MCF 10A (cell line): ENCODE data around the gene RPAP2. TPM values are rescaled to one million over a fixed set of nuclear protein-coding genes. Genes with fewer than 3 reads are reported as not detected.

ENCODE experiments used
- BruUV-seq: library from RNA; stranded (reverse); fragments of 400-500 nt; replicated peaks from 2 replicates; lab custom pipeline; 2021; lab: Mats Ljungman, UMichigan
- CTCF ChIA-PET: fragments of 300-600 bp; sonication (Branson Sonifier 250); formaldehyde crosslinking; extraction: SDS; loops from one replicate; lab custom pipeline; 2021; ENCODE audit warnings: antibody characterized with exemption, inconsistent platforms; lab: Yijun Ruan, JAX
- POLR2A ChIA-PET: fragments of 300-600, 350-650 bp; sonication (Branson Sonifier 250); formaldehyde crosslinking; extraction: SDS; loops from one replicate; lab custom pipeline; 2020; ENCODE audit warnings: antibody characterized with exemption, inconsistent platforms; lab: Yijun Ruan, JAX
- DNase-seq: peaks from one replicate; pipeline ENCODE4 v3.0.0-alpha.2; 2018; ENCODE audit not compliant: unreplicated experiment
- H3K27ac Mint-ChIP-seq: one replicate; pipeline ENCODE4 v1.8.0; 2022; ENCODE audit warnings: mild to moderate bottlenecking, low read depth, mixed read lengths; ENCODE audit not compliant: unreplicated experiment
- H3K27me3 Mint-ChIP-seq: one replicate; pipeline ENCODE4 v1.8.0; 2022; ENCODE audit warnings: mixed read lengths; ENCODE audit not compliant: insufficient read depth, unreplicated experiment
- H3K36me3 Mint-ChIP-seq: one replicate; pipeline ENCODE4 v1.8.0; 2022; ENCODE audit warnings: mild to moderate bottlenecking, moderate library complexity, mixed read lengths; ENCODE audit not compliant: insufficient read depth, unreplicated experiment
- H3K4me1 Mint-ChIP-seq: one replicate; pipeline ENCODE4 v1.8.0; 2022; ENCODE audit warnings: mixed read lengths; ENCODE audit not compliant: insufficient read depth, unreplicated experiment
- H3K4me3 Mint-ChIP-seq: one replicate; pipeline ENCODE4 v1.8.0; 2022; ENCODE audit warnings: mild to moderate bottlenecking, moderate library complexity, mixed read lengths; ENCODE audit not compliant: unreplicated experiment
- H3K9me3 Mint-ChIP-seq: one replicate; pipeline ENCODE4 v1.8.0; 2022; ENCODE audit warnings: mixed read lengths; ENCODE audit not compliant: unreplicated experiment
- CTCF ChIP-seq: fragments of 200-600 bp; IDR thresholded peaks from one replicate; pipeline ENCODE4 v1.8.0; 2022; ENCODE audit warnings: antibody characterized with exemption, mild to moderate bottlenecking; ENCODE audit not compliant: unreplicated experiment
- intact Hi-C: fragments of 100-400 bp; cut with micrococcal nuclease; formaldehyde crosslinking; loops from 2 replicates; pipeline ENCODE4 v1.14.1; 2022
- total RNA-seq: library from RNA; stranded (reverse); gene quantifications from 2 replicates; pipeline ENCODE4 v1.2.3, GENCODE V29; 2022

The RPAP2 gene
- total RNA-seq, 1 experiment from 2014 or later: 26.2 TPM

GRCh38 chr1:92333668-92334067, 34.8 kb downstream of the RPAP2 start:
- CTCF ChIA-PET: interaction anchor here (0.6 kb wide), 1 partner anchor 29 kb away, joined by 3 read pairs; no protein-coding TSS in a partner anchor
- intact Hi-C loops: no loop called here
- Mint-ChIP-seq H3K36me3 (peaks cover 48% of the 10 kb centered on the region), H3K9me3 (no peaks in the 10 kb centered on the region), H3K27ac (no peak overlapping the region), H3K27me3 (no peaks in the 10 kb centered on the region), H3K4me1 (peaks cover 13% of the 10 kb centered on the region), H3K4me3 (no peak overlapping the region)
- DNase-seq: no peak
- POLR2A ChIA-PET: interaction anchor here (0.6 to 1.3 kb wide), 2 partner anchors 33 to 837 kb away, joined by 3 read pairs; no protein-coding TSS in a partner anchor
- BruUV-seq: no TSS peak
- TF ChIP-seq CTCF: no peak

GRCh38 chr1:92340154-92340553, 41.3 kb downstream of the RPAP2 start:
- H3K4me1 Mint-ChIP-seq: peaks cover 9% of the 10 kb centered on the region
- no peak for DNase-seq
- no TSS peak for BruUV-seq
- H3K27ac Mint-ChIP-seq: no peak overlapping the region
- H3K36me3 Mint-ChIP-seq: peaks cover 43% of the 10 kb centered on the region
- intact Hi-C loops: no loop called here
- no peak for TF ChIP-seq CTCF
- H3K9me3 Mint-ChIP-seq: no peaks in the 10 kb centered on the region
- H3K4me3 Mint-ChIP-seq: no peak overlapping the region
- ChIA-PET POLR2A (interaction anchor here (0.9 kb wide), 1 partner anchor 12 kb away, joined by 3 read pairs; no protein-coding TSS in a partner anchor), CTCF (no interaction called here)
- H3K27me3 Mint-ChIP-seq: no peaks in the 10 kb centered on the region

DNA sequence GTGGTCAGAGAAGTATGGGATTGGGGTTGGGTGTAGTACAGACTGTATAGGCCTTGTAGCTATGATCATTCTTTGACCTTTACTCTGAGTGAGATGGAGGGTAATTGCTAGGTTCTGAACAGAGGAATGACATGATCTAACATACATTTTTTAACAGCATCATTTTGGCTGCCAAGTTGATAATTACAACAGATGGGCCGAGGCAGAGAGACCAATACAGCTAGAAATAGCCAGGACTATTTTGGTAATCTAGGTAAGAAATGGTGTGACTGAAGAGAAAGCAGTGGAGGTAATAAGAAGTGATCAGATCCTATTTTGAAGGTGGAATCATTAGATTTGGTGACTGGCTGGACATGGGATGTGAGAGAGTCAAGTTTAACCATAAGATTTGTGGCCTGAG, 43.5 kb downstream of the RPAP2 start:
- H3K4me3 Mint-ChIP-seq: no peak overlapping the region
- CTCF ChIA-PET: interaction anchor here (0.6 kb wide), 1 partner anchor 282 kb away, joined by 3 read pairs; no protein-coding TSS in a partner anchor
- H3K36me3 Mint-ChIP-seq: peaks cover 37% of the 10 kb centered on the region
- H3K27me3 Mint-ChIP-seq: no peaks in the 10 kb centered on the region
- DNase-seq: no peak
- no peak overlapping the region for H3K27ac Mint-ChIP-seq
- BruUV-seq: no TSS peak
- H3K4me1 Mint-ChIP-seq: peaks cover 9% of the 10 kb centered on the region
- H3K9me3 Mint-ChIP-seq: no peaks in the 10 kb centered on the region
- POLR2A ChIA-PET: interaction anchor here (0.6 kb wide), 1 partner anchor 111 kb away, joined by 3 read pairs; no protein-coding TSS in a partner anchor
- intact Hi-C loops: no loop called here
- no peak for TF ChIP-seq CTCF

DNA sequence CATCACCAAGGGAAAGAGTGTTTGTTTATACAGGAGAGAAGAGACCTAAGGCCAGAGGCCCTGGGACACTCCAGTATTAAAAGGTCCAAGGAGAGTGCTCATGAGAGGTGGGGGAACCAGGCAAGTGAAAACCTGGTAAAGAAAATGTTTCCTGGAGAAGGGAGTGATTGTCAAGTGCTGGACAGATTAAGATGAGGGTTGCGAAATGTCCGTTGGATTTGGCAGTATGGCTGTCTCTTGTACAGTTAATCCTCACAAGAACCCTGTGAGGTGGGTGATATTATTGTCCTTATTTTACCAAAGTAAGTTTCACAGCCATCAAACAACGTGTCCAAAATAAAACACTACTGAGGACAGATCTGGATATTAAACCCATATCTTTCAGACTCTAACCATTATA, 44.2 kb downstream of the RPAP2 start:
- POLR2A ChIA-PET: no interaction called here
- Mint-ChIP-seq H3K4me3 (no peak overlapping the region), H3K4me1 (peaks cover 9% of the 10 kb centered on the region), H3K27ac (no peak overlapping the region), H3K9me3 (no peaks in the 10 kb centered on the region), H3K27me3 (no peaks in the 10 kb centered on the region), H3K36me3 (peaks cover 39% of the 10 kb centered on the region)
- peak; percentile 15 for DNase-seq
- CTCF ChIA-PET: no interaction called here
- TF ChIP-seq CTCF: no peak
- no TSS peak for BruUV-seq
- intact Hi-C loops: no loop called here
